SK-N-SH treated with all-trans-retinoic acid at 6 μM for 48 hours (cell line): ENCODE measurements around the gene TIMM17B.

ENCODE experiments used
- ATAC-seq: fragments of 200-7000 bp; cut with Tn5 transposase; 3 replicates; pipeline ENCODE4 v1.9.1; 2020; ENCODE audit warnings: mild to moderate bottlenecking, moderate library complexity
- ARNTL ChIP-seq: fragments of 450-650 bp; formaldehyde crosslinking; IDR thresholded peaks from 2 replicates; pipeline ENCODE4 v1.5.0; 2020; ENCODE audit warnings: low read depth, mild to moderate bottlenecking, moderate library complexity, borderline replicate concordance
- BACH2 ChIP-seq: fragments of 250-450 bp; sonication (Bioruptor Pico); IDR thresholded peaks from 2 replicates; pipeline ENCODE4 v1.9.0; 2021; ENCODE audit warnings: mild to moderate bottlenecking, borderline replicate concordance
- CREB5 ChIP-seq: fragments of 250-450 bp; sonication (Bioruptor Pico); IDR thresholded peaks from 2 replicates; pipeline ENCODE4 v1.5.1; 2020; ENCODE audit warnings: low read depth, mild to moderate bottlenecking, moderate library complexity
- CSDC2 ChIP-seq: fragments of 250-450 bp; sonication (Bioruptor Pico); IDR thresholded peaks from 2 replicates; pipeline ENCODE4 v1.5.0; 2020; ENCODE audit warnings: mild to moderate bottlenecking, moderate library complexity
- CSRNP3 ChIP-seq: fragments of 250-450 bp; sonication (Bioruptor Pico); IDR thresholded peaks from 2 replicates; pipeline ENCODE4 v1.5.1; 2021; ENCODE audit warnings: mild to moderate bottlenecking, moderate library complexity
- ESRRG ChIP-seq: fragments of 250-450 bp; sonication (Bioruptor Pico); IDR thresholded peaks from 2 replicates; pipeline ENCODE4 v1.6.1; 2021; ENCODE audit warnings: mild to moderate bottlenecking
- GLIS3 ChIP-seq: fragments of 250-450 bp; sonication (Bioruptor Pico); IDR thresholded peaks from 2 replicates; pipeline ENCODE4 v1.5.0; 2020; ENCODE audit warnings: mild to moderate bottlenecking, moderate library complexity
- OSR1 ChIP-seq: fragments of 250-450 bp; sonication (Bioruptor Pico); IDR thresholded peaks from 2 replicates; pipeline ENCODE4 v1.8.0; 2022; ENCODE audit warnings: moderate library complexity, mild to moderate bottlenecking, inconsistent platforms
- PATZ1 ChIP-seq: fragments of 250-450 bp; sonication (Bioruptor Pico); IDR thresholded peaks from 2 replicates; pipeline ENCODE4 v1.8.0; 2020; ENCODE audit warnings: mild to moderate bottlenecking, moderate library complexity, borderline replicate concordance
- POU6F1 ChIP-seq: fragments of 250-450 bp; sonication (Bioruptor Pico); IDR thresholded peaks from 2 replicates; pipeline ENCODE4 v1.8.0; 2021; ENCODE audit warnings: low read depth, mild to moderate bottlenecking, moderate library complexity, borderline replicate concordance
- PPARA ChIP-seq: fragments of 250-450 bp; sonication (Bioruptor Pico); IDR thresholded peaks from 2 replicates; pipeline ENCODE4 v1.5.0; 2020; ENCODE audit warnings: mild to moderate bottlenecking, borderline replicate concordance
- RARB ChIP-seq: fragments of 250-450 bp; sonication (Bioruptor Pico); IDR thresholded peaks from 2 replicates; pipeline ENCODE4 v1.8.0; 2021; ENCODE audit warnings: mild to moderate bottlenecking, moderate library complexity
- TOX ChIP-seq: fragments of 250-450 bp; sonication (Bioruptor Pico); IDR thresholded peaks from 2 replicates; pipeline ENCODE4 v1.8.0; 2021; ENCODE audit warnings: mild to moderate bottlenecking, moderate library complexity, borderline replicate concordance
- TSHZ2 ChIP-seq: fragments of 250-450 bp; sonication (Bioruptor Pico); IDR thresholded peaks from 2 replicates; pipeline ENCODE4 v1.5.0; 2020; ENCODE audit warnings: mild to moderate bottlenecking, moderate library complexity
- ZC3H10 ChIP-seq: fragments of 250-450 bp; sonication (Bioruptor Pico); IDR thresholded peaks from 2 replicates; pipeline ENCODE4 v1.5.1; 2021; ENCODE audit warnings: mild to moderate bottlenecking, moderate library complexity
- ZFP3 ChIP-seq: fragments of 250-450 bp; sonication (Bioruptor Pico); IDR thresholded peaks from 2 replicates; pipeline ENCODE4 v1.5.0; 2020; ENCODE audit warnings: mild to moderate bottlenecking, moderate library complexity
- ZNF565 ChIP-seq: fragments of 450-650 bp; formaldehyde crosslinking; conservative IDR thresholded peaks from 2 replicates; pipeline ENCODE4 v1.5.0; 2020; ENCODE audit warnings: low read depth, mild to moderate bottlenecking, moderate library complexity
- ZNF70 ChIP-seq: fragments of 450-650 bp; formaldehyde crosslinking; IDR thresholded peaks from 2 replicates; pipeline ENCODE4 v1.5.0; 2020; ENCODE audit warnings: mild to moderate bottlenecking, moderate library complexity

Gene TIMM17B

GRCh38 chrX:48904180-48904579 is 6.6 kb upstream of the TIMM17B start:
- no peak for ATAC-seq
- TF ChIP-seq PATZ1 (CRISPR knock-in tag): no peak
- TF ChIP-seq RARB (CRISPR knock-in tag): no peak
- TF ChIP-seq PPARA (CRISPR knock-in tag): no peak
- no peak for TF ChIP-seq ARNTL (CRISPR knock-in tag)
- no peak for TF ChIP-seq CREB5 (CRISPR knock-in tag)
- no peak for TF ChIP-seq ZFP3 (CRISPR knock-in tag)
- no peak for TF ChIP-seq TSHZ2
- TF ChIP-seq OSR1 (CRISPR knock-in tag): no peak
- TF ChIP-seq ZNF70 (CRISPR knock-in tag): no peak
- no peak for TF ChIP-seq TOX
- no peak for TF ChIP-seq CSDC2 (CRISPR knock-in tag)
- no peak for TF ChIP-seq ZNF565
- no peak for TF ChIP-seq BACH2 (CRISPR knock-in tag)
- no peak for TF ChIP-seq POU6F1 (CRISPR knock-in tag)

- TF ChIP-seq PATZ1 (CRISPR knock-in tag): no peak
- TF ChIP-seq TOX: no peak
- no peak for TF ChIP-seq CREB5 (CRISPR knock-in tag)
- no peak for TF ChIP-seq ZC3H10 (CRISPR knock-in tag)
- TF ChIP-seq ESRRG (CRISPR knock-in tag): no peak
- no peak for TF ChIP-seq ZNF70 (CRISPR knock-in tag)
- ATAC-seq: no peak
Measured at GRCh38 chrX:48903290-48903689, 5.7 kb upstream of the TIMM17B start.

- ATAC-seq: no peak
- no peak for TF ChIP-seq CSRNP3 (CRISPR knock-in tag)
- no peak for TF ChIP-seq ESRRG (CRISPR knock-in tag)
- no peak for TF ChIP-seq CSDC2 (CRISPR knock-in tag)
- no peak for TF ChIP-seq PPARA (CRISPR knock-in tag)
- no peak for TF ChIP-seq TOX
- TF ChIP-seq GLIS3: no peak
- no peak for TF ChIP-seq RARB (CRISPR knock-in tag)
- TF ChIP-seq OSR1 (CRISPR knock-in tag): no peak
Measured at GRCh38 chrX:48902776-48903175, 5.2 kb upstream of the TIMM17B start.
